Colonic mucosa (tissue), 4 donors: Measurements from ENCODE around the gene ABCG4. TPM values are rescaled to one million over a fixed set of nuclear protein-coding genes. Genes with fewer than 3 reads are reported as not detected.

Experiments
- DNase-seq: peaks from one replicate; pipeline ENCODE4 v3.0.0-alpha.2; 2020
- H3K27ac ChIP-seq: fragments of 200-600 bp; one replicate; pipeline ENCODE4 v1.8.0; 2021
- H3K27me3 ChIP-seq: fragments of 200-600 bp; one replicate; pipeline ENCODE4 v1.8.0; 2021
- H3K36me3 ChIP-seq: fragments of 200-600 bp; one replicate; pipeline ENCODE4 v1.8.0; 2021
- H3K4me1 ChIP-seq: fragments of 200-600 bp; one replicate; pipeline ENCODE4 v1.8.0; 2021; ENCODE audit warnings: mild to moderate bottlenecking
- H3K4me3 ChIP-seq: fragments of 200-600 bp; one replicate; pipeline ENCODE4 v1.8.0; 2021
- H3K9ac ChIP-seq, 2 donors: one replicate each; pipeline ENCODE4 v1.7.0; 2013; ENCODE audit warnings: control low read depth in 2 of 2, low read depth in 2 of 2, low read length in 2 of 2
- H3K9me3 ChIP-seq: fragments of 200-600 bp; one replicate; pipeline ENCODE4 v1.8.0; 2021
- intact Hi-C: fragments of 100-400 bp; cut with DNase I; formaldehyde crosslinking; loops from one replicate; pipeline ENCODE4 v1.14.1; 2022
- total RNA-seq, 2 donors: library from RNA; stranded (reverse); fragmentation: NEBNext Ultra II Directional in 1 of 2; extraction: Animal tissue kit (Norgen Biotek cat#: 25700) in 1 of 2; gene quantifications; one replicate each; pipeline ENCODE4 v1.2.1, GENCODE V29; 2021
- TF ChIP-seq, protein P1 (sequence below): fragments of 200-600 bp; IDR thresholded peaks from one replicate; pipeline ENCODE4 v1.8.0; 2022; ENCODE audit warnings: antibody characterized with exemption, mild to moderate bottlenecking
- donor health status: healthy.
- donor health status: DM: no; HTN: no; CAD: no.
- donor health status: DM: no; HTN: no; CAD: no.

The ABCG4 gene
- total RNA-seq, 2 donors from 2014 or later: 0.05 to 0.22 TPM

GRCh38 chr11:119167933-119168332 is 19.1 kb downstream of the ABCG4 start:
- TF ChIP-seq, protein P1, sequence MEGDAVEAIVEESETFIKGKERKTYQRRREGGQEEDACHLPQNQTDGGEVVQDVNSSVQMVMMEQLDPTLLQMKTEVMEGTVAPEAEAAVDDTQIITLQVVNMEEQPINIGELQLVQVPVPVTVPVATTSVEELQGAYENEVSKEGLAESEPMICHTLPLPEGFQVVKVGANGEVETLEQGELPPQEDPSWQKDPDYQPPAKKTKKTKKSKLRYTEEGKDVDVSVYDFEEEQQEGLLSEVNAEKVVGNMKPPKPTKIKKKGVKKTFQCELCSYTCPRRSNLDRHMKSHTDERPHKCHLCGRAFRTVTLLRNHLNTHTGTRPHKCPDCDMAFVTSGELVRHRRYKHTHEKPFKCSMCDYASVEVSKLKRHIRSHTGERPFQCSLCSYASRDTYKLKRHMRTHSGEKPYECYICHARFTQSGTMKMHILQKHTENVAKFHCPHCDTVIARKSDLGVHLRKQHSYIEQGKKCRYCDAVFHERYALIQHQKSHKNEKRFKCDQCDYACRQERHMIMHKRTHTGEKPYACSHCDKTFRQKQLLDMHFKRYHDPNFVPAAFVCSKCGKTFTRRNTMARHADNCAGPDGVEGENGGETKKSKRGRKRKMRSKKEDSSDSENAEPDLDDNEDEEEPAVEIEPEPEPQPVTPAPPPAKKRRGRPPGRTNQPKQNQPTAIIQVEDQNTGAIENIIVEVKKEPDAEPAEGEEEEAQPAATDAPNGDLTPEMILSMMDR: no peak
- H3K27ac ChIP-seq: peak overlapping the region; percentile 95
- H3K27me3 ChIP-seq: no peaks in the 10 kb centered on the region
- no peaks in the 10 kb centered on the region for H3K36me3 ChIP-seq
- intact Hi-C loops: no loop called here
- H3K9me3 ChIP-seq: no peaks in the 10 kb centered on the region
- no peak overlapping the region for H3K4me3 ChIP-seq
- DNase-seq: peak; percentile 36
- no peak overlapping the region for H3K9ac ChIP-seq
- H3K4me1 ChIP-seq: no peaks in the 10 kb centered on the region

DNA sequence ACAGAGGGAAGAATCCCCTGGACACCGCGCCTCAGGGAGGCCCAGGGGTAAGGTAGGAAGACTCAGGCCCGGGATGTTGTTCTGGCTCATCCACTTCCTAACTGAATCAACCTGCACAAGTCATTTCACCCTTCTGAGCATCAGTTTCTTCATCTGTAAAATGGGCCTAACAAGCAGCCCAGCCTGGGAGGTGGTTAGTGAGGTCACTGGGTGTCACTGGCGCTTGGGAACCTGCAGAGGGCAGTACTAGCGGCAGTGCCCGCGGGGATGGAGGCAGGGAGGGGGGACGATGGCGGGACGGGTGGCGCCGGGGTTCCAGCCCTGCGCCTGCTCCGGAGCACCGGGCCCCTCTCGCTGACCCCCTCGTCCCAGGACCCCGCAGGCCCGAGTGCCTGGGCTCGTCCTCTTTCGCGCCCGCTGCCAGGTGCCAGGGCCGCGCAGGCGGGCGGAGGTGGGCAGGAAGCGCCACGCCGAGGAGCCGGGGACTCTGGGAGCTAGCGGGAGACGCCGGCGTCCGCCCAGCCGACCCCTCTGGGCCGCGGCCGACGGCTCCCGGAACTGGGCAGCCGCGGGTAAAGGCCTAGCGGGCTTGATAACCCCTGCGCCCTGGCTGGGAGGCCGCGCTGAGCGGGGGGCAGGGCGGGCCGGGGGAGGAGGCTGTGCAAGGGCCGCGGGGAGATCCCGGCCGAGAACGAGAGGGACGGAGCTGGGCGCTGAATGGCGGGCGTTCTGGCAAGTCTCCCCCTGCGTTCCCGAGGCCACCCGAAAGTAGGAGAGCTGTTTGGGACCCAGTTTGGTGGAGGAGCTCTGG is 19.8 kb downstream of the ABCG4 start, which contains the start of gene NLRX1:
Gene NLRX1 (plus strand): TSS at position 255 of the 811 bp plus-strand sequence. CDS start 2,679 bp downstream, outside the sequence.
- TF ChIP-seq, protein P1: peak; percentile 81
- Histone ChIP-seq H3K36me3 (no peaks in the 10 kb centered on the region), H3K27ac (peak within 1 kb of the TSS; percentile 95), H3K27me3 (no peaks in the 10 kb centered on the region), H3K4me1 (no peaks in the 10 kb centered on the region), H3K9ac (peak within 1 kb of the TSS; percentile 87 to 90), H3K9me3 (no peaks in the 10 kb centered on the region), H3K4me3 (peak within 1 kb of the TSS; percentile 90)
- DNase-seq: peak; percentile 88
- intact Hi-C loops: no loop called here

DNA sequence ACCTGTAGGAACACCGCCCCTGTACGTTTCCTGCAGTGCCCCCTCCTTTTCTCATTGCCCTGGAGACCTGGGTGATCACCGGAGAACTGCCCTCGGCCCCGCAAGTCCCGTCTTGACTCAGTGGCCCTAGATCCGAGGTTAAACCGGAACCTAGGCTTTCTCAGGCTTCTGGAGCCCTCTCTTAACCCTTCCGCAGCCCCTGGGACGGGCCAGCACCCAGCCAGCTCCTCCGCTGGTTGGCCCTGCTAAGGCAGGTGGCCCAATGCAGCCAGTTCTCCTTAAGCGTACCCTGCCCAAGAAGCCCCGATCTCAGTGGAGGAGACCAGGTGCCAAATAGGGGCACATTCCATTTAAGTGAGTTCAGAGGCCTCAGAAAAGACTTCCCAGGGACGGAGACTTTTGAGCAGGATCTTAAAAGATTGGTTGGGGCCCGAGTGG is 20.4 kb downstream of the ABCG4 start:
- H3K4me3 ChIP-seq: peak overlapping the region; percentile 90
- intact Hi-C loops: no loop called here
- no peaks in the 10 kb centered on the region for H3K9me3 ChIP-seq
- H3K4me1 ChIP-seq: no peaks in the 10 kb centered on the region
- DNase-seq: peak; percentile 36
- H3K36me3 ChIP-seq: no peaks in the 10 kb centered on the region
- H3K27ac ChIP-seq: peak overlapping the region; percentile 95
- H3K9ac ChIP-seq: peak overlapping the region; percentile 87 to 90
- TF ChIP-seq, protein P1: no peak
- no peaks in the 10 kb centered on the region for H3K27me3 ChIP-seq

- Histone ChIP-seq H3K9me3 (no peaks in the 10 kb centered on the region), H3K36me3 (no peaks in the 10 kb centered on the region), H3K9ac (no peak overlapping the region), H3K27ac (no peak overlapping the region), H3K27me3 (no peaks in the 10 kb centered on the region), H3K4me1 (no peaks in the 10 kb centered on the region), H3K4me3 (no peak overlapping the region)
- no peak for DNase-seq
- TF ChIP-seq, protein P1: no peak
- intact Hi-C loops: no loop called here
Observed at GRCh38 chr11:119172513-119172912, 23.7 kb downstream of the ABCG4 start.

DNA sequence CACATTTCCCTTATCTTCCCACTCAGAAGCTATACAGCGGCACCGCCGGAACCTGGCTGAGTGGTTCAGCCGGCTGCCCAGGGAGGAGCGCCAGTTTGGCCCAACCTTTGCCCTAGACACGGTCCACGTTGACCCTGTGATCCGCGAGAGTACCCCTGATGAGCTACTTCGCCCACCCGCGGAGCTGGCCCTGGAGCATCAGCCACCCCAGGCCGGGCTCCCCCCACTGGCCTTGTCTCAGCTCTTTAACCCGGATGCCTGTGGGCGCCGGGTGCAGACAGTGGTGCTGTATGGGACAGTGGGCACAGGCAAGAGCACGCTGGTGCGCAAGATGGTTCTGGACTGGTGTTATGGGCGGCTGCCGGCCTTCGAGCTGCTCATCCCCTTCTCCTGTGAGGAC is 24.6 kb downstream of the ABCG4 start:
- Histone ChIP-seq H3K27me3 (no peaks in the 10 kb centered on the region), H3K36me3 (no peaks in the 10 kb centered on the region), H3K9me3 (no peaks in the 10 kb centered on the region), H3K4me1 (no peaks in the 10 kb centered on the region), H3K27ac (no peak overlapping the region), H3K9ac (no peak overlapping the region), H3K4me3 (no peak overlapping the region)
- intact Hi-C loops: no loop called here
- TF ChIP-seq, protein P1: no peak
- no peak for DNase-seq
